Skin of body (tissue), 2 donors: Measurements from ENCODE around the gene SMYD5. TPM values are rescaled to one million over a fixed set of nuclear protein-coding genes. Genes with fewer than 3 reads are reported as not detected.

Source experiments
- DNase-seq: peaks from one replicate; lab custom pipeline; 2025; lab: John Stamatoyannopoulos, UW
- total RNA-seq: library from RNA; depleted of rRNA; stranded (reverse); fragments of >200 nt; gene quantifications from one replicate; pipeline ENCODE4 v1.2.3, GENCODE V29; 2014

SMYD5 gene
- total RNA-seq, 1 donor from 2014 or later, result 15.3 TPM

GRCh38 chr2:73238149-73238548 lies 24.1 kb downstream of the SMYD5 start:
- DNase-seq, result no peak

GRCh38 chr2:73238976-73239375 lies 24.9 kb downstream of the SMYD5 start:
- DNase-seq, result no peak

DNA sequence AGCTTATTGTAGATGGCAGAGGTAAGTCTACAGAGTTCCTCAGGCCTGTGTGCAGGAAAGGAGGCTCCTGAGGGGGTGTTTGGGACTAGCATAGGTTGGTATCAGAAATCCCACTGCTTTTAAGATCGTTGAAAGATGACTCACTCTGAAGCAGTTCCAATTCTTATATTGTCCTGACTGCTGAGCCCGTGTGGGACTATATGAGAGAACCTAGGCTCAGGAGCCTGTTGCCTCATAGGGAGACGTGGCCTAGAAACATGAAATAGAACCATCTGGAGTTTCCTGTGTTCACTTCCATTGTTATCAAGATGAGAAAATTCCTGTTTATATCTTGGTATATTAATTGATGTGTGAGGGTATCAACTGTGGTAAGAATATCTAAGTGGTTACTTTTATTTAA lies 25.7 kb downstream of the SMYD5 start:
- DNase-seq, result no peak

DNA sequence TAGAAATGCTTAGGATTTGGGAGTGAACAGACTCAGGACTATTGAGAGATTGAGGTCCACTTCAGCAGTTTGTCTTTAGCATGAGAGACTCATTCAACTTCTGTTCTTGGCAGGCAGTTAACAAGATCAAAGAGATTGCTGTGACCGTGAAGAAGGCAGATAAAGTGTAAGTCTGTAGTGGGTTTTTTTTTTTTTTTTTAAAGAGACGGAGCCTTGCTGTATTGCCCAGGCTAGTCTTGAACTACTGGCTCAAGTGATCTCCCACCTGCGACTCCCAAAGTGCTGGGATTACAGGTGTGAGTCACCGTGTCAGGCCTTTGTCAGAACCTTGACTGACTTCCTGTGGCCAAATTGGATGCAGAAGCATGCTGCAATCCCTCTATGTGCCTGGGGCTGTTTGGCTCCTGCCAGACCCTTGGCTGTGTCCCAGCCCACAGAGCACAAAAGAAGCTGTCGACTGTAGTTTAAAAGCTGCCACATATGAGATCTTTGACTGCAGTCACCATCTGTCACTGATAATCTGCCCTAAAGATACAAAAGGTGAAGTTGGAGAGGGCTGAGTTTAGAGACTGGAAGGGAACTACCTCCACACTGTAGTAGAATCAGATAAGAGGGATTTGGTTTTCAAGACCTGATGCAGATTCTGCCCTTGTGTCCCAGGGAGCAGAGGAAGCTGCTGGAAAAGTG lies 30.0 kb downstream of the SMYD5 start:
- DNase-seq, result no peak

DNA sequence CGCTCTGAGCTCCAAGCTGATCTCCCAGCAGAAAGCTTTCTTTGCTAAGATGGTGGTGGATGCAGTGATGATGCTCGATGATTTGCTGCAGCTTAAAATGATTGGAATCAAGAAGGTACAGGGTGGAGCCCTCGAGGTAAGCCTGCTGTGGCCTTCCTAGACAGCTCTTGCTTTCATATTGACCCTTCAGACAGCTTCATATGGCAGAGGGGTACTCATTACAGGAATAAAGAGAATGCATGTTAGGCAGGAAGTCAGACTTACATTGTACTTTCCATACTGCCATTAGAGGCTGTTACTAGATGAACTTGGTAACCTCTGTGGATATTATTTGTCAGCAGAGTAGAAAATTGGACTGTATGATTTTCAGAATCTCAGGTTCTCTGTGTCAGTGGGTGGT lies 30.5 kb downstream of the SMYD5 start:
- no peak for DNase-seq

- DNase-seq, result no peak
These were observed 32.8 kb downstream of the SMYD5 start for GRCh38 chr2:73246850-73247249.

- DNase-seq, result no peak
These were observed 35.6 kb downstream of the SMYD5 start for GRCh38 chr2:73249636-73250035.

- DNase-seq, result no peak
These were observed 37.1 kb downstream of the SMYD5 start for GRCh38 chr2:73250872-73251846.

GRCh38 chr2:73252238-73253027 lies 38.4 kb downstream of the SMYD5 start:
- DNase-seq, result no peak

GRCh38 chr2:73253400-73253799 lies 39.4 kb downstream of the SMYD5 start:
- DNase-seq, result no peak

GRCh38 chr2:73253901-73254300 lies 39.9 kb downstream of the SMYD5 start:
- no peak for DNase-seq

GRCh38 chr2:73254343-73255006 lies 40.4 kb downstream of the SMYD5 start:
- no peak for DNase-seq

DNA sequence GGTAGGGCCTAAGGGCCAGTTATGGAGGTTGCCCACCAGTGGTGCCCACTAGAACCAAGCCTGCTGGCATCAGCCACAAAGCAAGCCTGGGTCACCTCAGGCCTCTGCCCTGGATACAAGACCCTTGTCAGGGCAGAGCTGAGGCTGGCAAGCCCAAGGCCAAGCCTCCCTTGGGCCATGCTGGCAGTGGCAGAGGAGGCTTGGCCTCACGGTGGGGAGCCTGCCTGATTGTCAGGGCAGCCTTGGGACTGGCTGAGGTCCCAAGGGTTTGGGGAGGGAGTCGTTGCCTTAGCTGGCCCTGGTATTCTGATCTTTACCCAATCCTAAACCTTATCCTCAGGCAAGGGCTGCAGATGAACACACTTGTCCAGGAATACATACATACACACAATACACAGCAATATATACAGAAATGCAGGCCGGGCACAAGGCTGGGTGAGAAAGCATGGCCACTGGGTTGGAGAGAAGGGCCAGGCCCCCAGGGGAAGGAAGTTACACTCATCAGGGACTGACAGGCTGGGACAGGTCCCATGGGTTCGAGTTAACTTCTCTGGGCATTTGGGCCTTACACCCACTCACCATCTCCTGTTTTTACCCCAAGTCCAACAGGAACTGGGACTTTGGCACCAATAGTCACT lies 41.1 kb downstream of the SMYD5 start:
- no peak for DNase-seq

DNA sequence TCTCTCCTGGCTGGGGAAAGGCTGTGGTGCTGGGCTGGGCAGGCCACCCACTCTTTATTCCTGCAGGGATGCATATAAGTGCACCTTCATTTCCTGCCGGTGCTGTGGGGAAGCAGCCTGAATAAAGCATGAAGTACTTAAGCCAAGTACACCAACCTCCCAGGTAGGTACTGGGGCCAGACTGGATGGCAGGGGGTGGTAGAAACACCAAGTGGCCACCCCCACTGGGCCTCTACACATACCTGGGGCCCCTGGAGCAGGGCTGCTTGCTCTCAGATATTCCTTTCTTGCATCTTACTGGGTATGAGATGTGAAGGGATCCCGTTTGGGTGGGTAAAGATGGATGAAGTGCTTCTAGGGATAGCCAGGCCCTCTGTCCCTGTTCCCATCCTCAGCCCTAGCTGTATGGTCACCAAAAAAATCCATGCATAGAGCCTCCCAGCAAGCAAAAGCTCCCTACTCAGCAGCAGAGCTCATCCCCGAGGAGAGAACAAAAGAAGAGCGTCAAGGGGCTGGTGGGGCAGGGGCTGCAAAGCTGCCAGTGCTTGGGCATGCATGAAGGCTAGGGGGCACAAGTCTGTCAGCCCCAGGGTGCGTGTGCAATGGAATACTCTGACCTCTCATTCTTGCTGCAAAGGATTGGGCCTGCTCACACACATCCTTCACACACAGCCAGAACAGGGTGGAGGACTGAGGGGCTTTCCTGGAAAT lies 42.0 kb downstream of the SMYD5 start:
- DNase-seq, result no peak

- DNase-seq, result no peak
These were observed 42.5 kb downstream of the SMYD5 start for GRCh38 chr2:73256618-73256922.

DNA sequence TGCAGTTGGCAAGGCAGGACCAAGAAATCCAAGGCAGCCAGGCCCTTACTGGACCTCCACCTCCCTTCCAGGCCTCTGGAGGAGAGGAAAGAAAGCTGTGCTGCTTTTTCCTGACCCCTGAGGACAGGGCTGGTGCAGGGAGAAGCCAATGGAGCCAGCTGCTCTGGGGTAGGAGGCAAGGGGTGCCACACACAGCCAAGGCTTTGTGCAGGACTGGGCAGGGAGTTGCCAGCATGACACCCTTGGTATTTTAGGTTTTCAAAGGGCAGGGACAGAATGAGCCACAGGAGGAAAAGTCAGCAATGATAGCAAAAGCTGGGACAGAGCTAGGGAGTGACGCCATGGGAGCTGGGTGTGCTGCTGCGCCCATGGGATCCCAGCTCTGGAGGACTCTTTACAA lies 43.0 kb downstream of the SMYD5 start:
- DNase-seq, result no peak

DNA sequence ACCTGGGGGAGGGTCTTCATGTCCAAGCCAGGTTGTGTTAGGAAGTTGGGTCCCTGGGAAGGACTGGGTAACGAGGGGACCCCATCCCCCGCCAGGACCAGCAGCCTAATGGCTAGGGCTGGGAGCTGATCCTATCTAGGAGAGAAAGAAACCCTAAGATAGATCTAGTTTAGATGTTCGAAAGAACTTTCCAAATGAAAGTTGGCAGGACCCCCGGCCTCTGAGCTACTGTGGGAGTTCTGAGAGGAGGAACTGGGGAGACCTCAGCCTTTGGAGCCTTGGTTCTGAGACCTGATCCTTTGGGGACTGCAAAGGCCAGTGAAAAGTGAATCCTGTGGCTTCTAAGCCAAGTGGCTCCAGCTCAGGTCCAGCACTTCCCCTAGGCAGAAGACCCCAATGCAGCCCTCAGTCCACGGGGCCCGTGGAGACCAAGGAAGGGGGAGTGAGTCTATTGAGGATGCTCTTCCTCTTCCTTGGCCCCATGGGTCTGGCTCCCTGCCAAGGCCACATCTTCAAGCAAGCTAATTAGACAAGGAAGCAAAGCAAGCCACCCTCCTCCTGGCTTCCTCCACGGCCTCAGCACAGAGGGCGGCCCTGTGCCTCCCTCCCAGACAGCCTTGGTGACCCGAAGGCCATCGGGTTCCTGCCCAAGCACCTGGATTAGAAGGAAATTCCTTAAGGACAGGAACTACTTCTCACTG lies 43.5 kb downstream of the SMYD5 start:
- DNase-seq, result no peak

DNA sequence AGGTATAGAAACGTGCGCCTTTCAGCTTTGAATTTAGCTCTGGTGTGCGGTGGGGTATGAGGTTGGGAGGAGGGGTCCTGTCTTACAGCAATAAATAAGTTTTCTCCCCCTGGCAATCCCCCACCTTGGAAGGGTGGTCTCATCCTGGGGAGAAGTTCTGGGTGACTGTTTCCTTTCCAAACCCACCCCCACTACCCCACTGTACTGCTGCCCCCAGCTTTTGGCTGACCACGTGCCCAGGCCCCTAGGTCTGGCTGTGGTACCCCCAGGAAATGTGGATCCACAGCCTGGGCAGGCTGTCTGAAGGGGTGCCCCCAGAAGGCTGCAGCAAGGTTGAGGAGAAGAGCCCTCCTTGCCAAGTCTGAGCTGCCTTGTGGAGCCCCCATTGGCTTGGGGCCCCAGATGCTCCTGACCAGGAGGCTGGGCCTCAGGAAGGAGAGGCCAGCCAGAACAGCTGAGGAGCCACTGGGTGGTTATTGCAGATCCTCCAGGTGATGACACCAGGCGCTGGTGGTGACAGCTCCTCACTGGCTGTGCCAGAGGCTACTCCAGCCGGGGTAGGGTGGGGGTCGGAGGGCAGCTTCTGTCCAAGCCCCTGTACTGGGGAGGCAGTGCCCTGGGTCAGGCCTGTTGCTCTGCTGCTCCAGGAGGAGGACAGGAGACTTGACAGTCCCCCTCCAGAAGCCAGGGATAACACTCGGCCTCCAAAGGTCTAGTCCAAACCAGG lies 44.3 kb downstream of the SMYD5 start:
- no peak for DNase-seq

DNA sequence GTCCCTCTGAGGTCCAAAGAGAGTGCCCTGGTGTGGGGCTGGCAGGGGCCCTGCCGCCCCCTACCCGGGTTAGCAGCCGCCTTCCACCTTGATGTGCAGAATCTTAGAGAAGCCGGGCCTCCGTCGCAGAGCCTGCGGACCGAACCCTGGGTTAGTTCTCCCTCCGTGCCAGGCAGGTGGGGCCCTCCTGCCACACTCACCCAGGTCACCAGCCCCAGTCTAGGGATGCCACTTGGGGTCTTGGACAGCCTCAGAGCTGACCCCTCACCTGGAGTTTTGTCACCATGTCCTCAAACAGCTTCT lies 44.8 kb downstream of the SMYD5 start:
- DNase-seq, result no peak
